Activated T-helper 1 cell treated with anti-CD3 and anti-CD28 coated beads, Interleukin-12 subunit alpha, Interleukin-12 subunit beta, Interleukin-2, Interleukin-4 antibody, amounts not matched to agents 30 ng/mL and 10 ng/mL and 1 ng/mL, durations not matched to agents 14 hours and 24 hours and 36 hours (primary cell): ENCODE measurements around the gene PPM1E. TPM values are rescaled to one million over a fixed set of nuclear protein-coding genes. Genes with fewer than 3 reads are reported as not detected.

Experiments
- DNase-seq: peaks from one replicate; pipeline ENCODE4 v3.0.0; 2021; ENCODE audit warnings: low spot score
- H3K27ac Mint-ChIP-seq: one replicate; pipeline ENCODE4 v1.8.0; 2021; ENCODE audit warnings: mild to moderate bottlenecking, mixed read lengths
- H3K27me3 Mint-ChIP-seq: one replicate; pipeline ENCODE4 v1.8.0; 2022; ENCODE audit warnings: mild to moderate bottlenecking, moderate library complexity, mixed read lengths; ENCODE audit not compliant: insufficient read depth
- H3K36me3 Mint-ChIP-seq: one replicate; pipeline ENCODE4 v1.8.0; 2021; ENCODE audit warnings: low read depth, mixed read lengths
- H3K4me1 Mint-ChIP-seq: one replicate; pipeline ENCODE4 v1.8.0; 2021; ENCODE audit warnings: low read depth, mixed read lengths
- H3K4me3 Mint-ChIP-seq: one replicate; pipeline ENCODE4 v1.8.0; 2021; ENCODE audit warnings: mild to moderate bottlenecking, moderate library complexity, mixed read lengths
- H3K9me3 Mint-ChIP-seq: one replicate; pipeline ENCODE4 v1.8.0; 2021; ENCODE audit warnings: mixed read lengths
- intact Hi-C: fragments of 100-400 bp; cut with micrococcal nuclease; formaldehyde crosslinking; loops from one replicate; pipeline ENCODE4 v1.15.1; 2024
- total RNA-seq: library from RNA; stranded (reverse); gene quantifications from 2 replicates; pipeline ENCODE4 v1.2.3, GENCODE V29; 2022

Gene PPM1E
- total RNA-seq, 1 donor from 2014 or later, result 0.03 TPM

DNA sequence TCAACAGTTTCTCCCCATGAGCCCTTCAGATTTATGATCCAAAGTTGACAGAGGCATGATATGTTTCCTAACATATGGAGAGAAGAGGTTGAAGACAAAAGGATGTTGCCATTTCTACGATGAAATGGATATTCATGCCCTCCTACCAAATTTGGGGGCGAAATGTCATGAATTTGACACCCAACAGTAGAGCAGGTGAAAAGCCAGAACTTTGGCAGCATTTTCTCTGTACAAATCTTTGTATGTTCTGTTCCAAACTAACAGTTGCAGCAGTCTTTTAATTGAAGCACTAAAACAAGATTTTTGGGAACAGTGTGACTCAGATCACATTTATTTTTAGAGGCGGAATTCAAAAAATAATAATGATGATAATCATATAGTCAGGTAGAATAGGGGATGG, 220.9 kb downstream of the PPM1E start:
- H3K36me3 Mint-ChIP-seq, result no peaks in the 10 kb centered on the region
- no peaks in the 10 kb centered on the region for H3K4me1 Mint-ChIP-seq
- no peak for DNase-seq
- no peaks in the 10 kb centered on the region for H3K9me3 Mint-ChIP-seq
- H3K27ac Mint-ChIP-seq, result no peak overlapping the region
- no peak overlapping the region for H3K4me3 Mint-ChIP-seq
- no peaks in the 10 kb centered on the region for H3K27me3 Mint-ChIP-seq
- intact Hi-C loops, result no loop called here

DNA sequence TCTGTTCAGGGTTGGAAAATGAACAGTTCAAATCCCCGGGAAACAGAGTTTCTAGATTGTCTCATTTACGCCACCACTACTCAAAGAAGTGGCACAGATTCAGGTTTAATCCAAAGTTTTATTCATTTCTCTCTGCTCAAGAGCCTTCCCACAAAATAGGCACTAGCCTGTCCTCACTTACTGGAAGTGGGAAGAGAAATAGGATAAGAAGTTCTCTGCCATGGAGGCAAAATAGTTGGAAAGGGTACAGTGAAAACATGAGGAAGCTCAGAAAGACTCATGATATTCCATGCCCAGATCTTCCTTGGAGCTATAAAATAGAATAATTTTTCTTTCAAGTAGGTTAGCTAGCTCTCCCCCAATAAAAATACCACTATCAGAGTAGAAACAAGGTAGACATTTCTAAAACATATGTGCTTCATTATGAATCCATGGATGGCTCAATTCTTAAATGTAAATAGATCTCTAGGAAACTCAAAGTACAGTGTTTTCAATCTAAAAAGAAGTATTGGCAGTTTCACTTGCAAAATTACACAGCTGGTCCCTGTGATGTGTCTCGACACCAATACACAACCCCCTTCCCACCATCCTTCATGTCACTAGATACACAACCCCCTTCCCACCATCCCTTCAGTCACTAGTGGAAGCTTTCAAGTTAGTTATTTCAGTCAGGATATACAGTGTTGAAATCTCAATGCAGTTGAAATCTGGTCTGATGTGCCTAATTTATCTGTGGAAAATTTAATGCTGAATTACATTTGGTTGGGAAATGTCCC, 225.2 kb downstream of the PPM1E start:
- H3K27me3 Mint-ChIP-seq, result no peaks in the 10 kb centered on the region
- no peak overlapping the region for H3K27ac Mint-ChIP-seq
- no peaks in the 10 kb centered on the region for H3K9me3 Mint-ChIP-seq
- intact Hi-C loops, result no loop called here
- H3K4me3 Mint-ChIP-seq, result no peak overlapping the region
- no peaks in the 10 kb centered on the region for H3K4me1 Mint-ChIP-seq
- peaks cover 2% of the 10 kb centered on the region for H3K36me3 Mint-ChIP-seq
- no peak for DNase-seq

- Mint-ChIP-seq H3K27me3 (no peaks in the 10 kb centered on the region), H3K9me3 (no peaks in the 10 kb centered on the region), H3K36me3 (peaks cover 2% of the 10 kb centered on the region), H3K4me3 (no peak overlapping the region), H3K27ac (no peak overlapping the region), H3K4me1 (no peaks in the 10 kb centered on the region)
- intact Hi-C loops, result no loop called here
- no peak for DNase-seq
Measured at GRCh38 chr17:58982626-58983025, 227.0 kb downstream of the PPM1E start.

DNA sequence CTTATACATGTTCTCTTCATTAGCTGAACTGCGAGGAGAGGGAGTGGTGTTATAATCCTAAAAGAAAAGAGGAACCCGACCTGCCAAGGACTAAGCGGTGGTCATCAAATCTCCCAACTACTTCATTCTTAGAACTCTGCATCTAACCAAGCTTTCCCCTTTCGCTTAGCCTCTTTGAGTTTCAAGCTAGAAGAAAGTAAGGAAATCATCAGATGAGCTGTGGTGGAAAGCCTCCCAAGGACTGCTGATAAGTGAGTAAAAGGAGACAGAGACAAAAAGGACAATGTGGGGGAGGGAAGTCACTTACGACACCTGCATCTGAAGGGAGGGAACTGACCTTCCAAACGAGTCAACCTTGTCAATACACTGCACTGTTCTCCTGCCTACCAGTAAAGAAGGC, 229.7 kb downstream of the PPM1E start:
- Mint-ChIP-seq H3K27ac (no peak overlapping the region), H3K4me3 (no peak overlapping the region), H3K36me3 (peaks cover 11% of the 10 kb centered on the region), H3K27me3 (no peaks in the 10 kb centered on the region), H3K9me3 (no peaks in the 10 kb centered on the region), H3K4me1 (no peaks in the 10 kb centered on the region)
- intact Hi-C loops, result no loop called here
- DNase-seq, result no peak

GRCh38 chr17:58985971-58986370, 230.3 kb downstream of the PPM1E start:
- Mint-ChIP-seq H3K27ac (no peak overlapping the region), H3K27me3 (no peaks in the 10 kb centered on the region), H3K9me3 (no peaks in the 10 kb centered on the region), H3K4me3 (no peak overlapping the region), H3K36me3 (peaks cover 11% of the 10 kb centered on the region), H3K4me1 (no peaks in the 10 kb centered on the region)
- no peak for DNase-seq
- intact Hi-C loops, result no loop called here

DNA sequence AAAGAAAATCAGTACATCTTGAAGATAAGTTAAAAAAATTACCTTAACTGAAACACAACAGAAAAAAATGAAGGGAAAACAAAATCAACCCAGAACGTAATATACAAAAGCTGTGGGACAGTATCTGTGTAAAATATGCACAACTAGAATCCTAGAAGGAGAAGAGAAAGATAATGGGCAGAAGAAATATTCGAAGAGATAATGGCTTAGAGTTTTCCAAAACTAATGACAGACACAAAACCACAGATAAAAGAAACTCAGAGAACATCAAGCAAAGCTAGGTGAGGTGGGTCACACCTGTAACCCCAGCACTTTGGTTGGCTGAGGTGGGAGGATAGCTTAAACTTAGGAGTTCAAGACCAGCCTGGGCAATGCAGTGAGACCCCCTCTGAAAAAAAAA, 234.0 kb downstream of the PPM1E start:
- no peaks in the 10 kb centered on the region for H3K9me3 Mint-ChIP-seq
- H3K27ac Mint-ChIP-seq, result no peak overlapping the region
- DNase-seq, result no peak
- H3K4me1 Mint-ChIP-seq, result peaks cover 5% of the 10 kb centered on the region
- peaks cover 15% of the 10 kb centered on the region for H3K36me3 Mint-ChIP-seq
- intact Hi-C loops, result no loop called here
- no peaks in the 10 kb centered on the region for H3K27me3 Mint-ChIP-seq
- H3K4me3 Mint-ChIP-seq, result no peak overlapping the region

DNA sequence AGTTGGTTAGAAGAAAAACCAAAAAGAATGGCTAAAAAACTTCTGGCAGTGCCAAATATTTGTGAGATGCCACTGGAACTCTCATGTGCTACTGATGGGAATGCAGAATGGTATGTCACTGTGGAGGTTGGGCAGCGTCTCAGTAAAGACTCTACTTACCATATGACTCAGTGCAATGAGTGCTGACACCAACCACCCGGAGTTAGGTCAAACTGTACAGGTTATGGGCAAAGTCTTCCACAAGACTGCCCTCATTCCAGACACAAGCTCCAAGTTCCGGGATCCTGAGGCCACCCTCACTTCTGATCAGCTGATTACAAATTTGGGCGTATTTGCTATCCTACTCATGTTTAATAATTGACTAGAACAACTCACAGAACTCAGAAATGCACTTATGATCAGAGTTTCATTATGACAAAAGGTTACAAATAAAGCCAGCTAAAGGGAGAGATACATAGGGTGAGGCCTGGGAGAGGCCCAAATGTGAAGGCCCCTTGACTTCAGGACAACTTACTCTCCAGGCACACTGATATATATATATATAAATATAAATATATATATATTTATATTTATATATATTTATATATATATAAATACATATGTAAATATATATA, 236.2 kb downstream of the PPM1E start:
- Mint-ChIP-seq H3K27ac (peak overlapping the region; percentile 8), H3K27me3 (no peaks in the 10 kb centered on the region), H3K4me1 (peaks cover 5% of the 10 kb centered on the region), H3K36me3 (peaks cover 19% of the 10 kb centered on the region), H3K4me3 (no peak overlapping the region), H3K9me3 (no peaks in the 10 kb centered on the region)
- intact Hi-C loops, result no loop called here
- no peak for DNase-seq

DNA sequence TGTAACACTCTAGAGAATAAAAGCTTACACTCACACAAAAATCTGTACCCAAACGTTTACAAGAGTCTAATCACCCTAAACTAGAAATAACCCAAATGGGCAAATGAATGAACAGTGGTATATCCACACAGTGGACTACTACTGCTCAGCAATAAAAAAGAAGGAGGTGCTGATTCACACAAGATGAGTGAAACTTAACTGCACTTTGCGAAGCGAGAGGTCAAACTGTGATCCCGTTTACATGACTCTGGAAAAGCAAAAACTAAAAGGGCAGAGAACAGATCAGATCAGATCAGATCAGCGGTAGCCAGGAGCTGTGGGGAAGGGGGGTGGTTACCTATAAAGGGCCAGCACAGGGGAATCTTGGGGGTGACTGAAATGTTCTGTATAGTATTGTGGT, 237.7 kb downstream of the PPM1E start:
- Mint-ChIP-seq H3K27ac (no peak overlapping the region), H3K4me1 (peaks cover 5% of the 10 kb centered on the region), H3K4me3 (no peak overlapping the region), H3K9me3 (no peaks in the 10 kb centered on the region), H3K27me3 (no peaks in the 10 kb centered on the region), H3K36me3 (peaks cover 26% of the 10 kb centered on the region)
- intact Hi-C loops, result no loop called here
- no peak for DNase-seq

GRCh38 chr17:58995247-58995940, 239.7 kb downstream of the PPM1E start:
- Mint-ChIP-seq H3K36me3 (peaks cover 33% of the 10 kb centered on the region), H3K4me1 (peaks cover 7% of the 10 kb centered on the region), H3K9me3 (no peaks in the 10 kb centered on the region), H3K4me3 (no peak overlapping the region), H3K27me3 (no peaks in the 10 kb centered on the region), H3K27ac (no peak overlapping the region)
- intact Hi-C loops, result no loop called here
- no peak for DNase-seq

DNA sequence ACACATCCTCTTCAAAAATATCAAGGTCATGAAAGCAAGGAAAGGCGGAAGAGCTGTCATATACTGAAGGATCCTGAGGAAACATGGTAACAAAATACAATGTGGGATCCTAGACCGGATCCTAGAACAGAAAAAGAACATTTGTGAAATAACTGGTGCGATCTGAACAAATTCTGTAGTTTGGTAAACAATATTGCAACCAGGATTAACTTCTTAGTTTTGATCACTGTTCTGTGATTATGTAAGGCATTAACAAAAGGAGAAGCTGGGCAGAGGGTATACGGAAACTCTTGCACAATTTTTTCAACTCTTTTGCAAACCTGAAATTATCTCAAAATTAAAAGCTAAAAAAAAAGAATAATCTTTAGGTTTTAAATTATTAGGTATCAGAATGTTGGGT, 241.3 kb downstream of the PPM1E start:
- Mint-ChIP-seq H3K9me3 (no peaks in the 10 kb centered on the region), H3K4me3 (no peak overlapping the region), H3K4me1 (peaks cover 17% of the 10 kb centered on the region), H3K27ac (peak overlapping the region; percentile 66), H3K27me3 (no peaks in the 10 kb centered on the region), H3K36me3 (peaks cover 39% of the 10 kb centered on the region)
- DNase-seq, result no peak
- intact Hi-C loops, result no loop called here

- intact Hi-C loops, result no loop called here
- Mint-ChIP-seq H3K9me3 (no peaks in the 10 kb centered on the region), H3K27ac (peak overlapping the region; percentile 8), H3K4me3 (no peak overlapping the region), H3K4me1 (peaks cover 16% of the 10 kb centered on the region), H3K27me3 (no peaks in the 10 kb centered on the region), H3K36me3 (peaks cover 39% of the 10 kb centered on the region)
- no peak for DNase-seq
Measured at GRCh38 chr17:58997756-58998553, 242.3 kb downstream of the PPM1E start.

DNA sequence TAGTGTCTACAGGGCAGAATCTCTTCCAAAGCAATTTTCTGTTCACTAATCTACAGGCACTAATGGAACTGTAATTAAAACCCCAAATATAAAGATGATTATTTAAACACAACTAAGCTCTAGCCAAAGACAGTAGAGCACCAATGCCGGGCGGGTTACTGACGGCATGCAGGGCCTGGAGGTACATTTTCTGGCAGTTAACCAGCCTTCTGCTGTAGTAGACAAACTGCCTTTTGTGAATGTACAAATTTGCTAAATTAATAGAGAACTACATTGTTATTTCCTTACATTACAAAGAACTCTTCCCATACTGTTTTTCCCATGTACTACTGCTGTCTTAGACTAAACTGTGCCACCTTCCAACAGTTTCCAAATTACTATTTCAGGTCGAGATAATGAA, 243.2 kb downstream of the PPM1E start:
- Mint-ChIP-seq H3K4me3 (no peak overlapping the region), H3K9me3 (no peaks in the 10 kb centered on the region), H3K4me1 (peaks cover 16% of the 10 kb centered on the region), H3K27me3 (no peaks in the 10 kb centered on the region), H3K27ac (peak overlapping the region; percentile 1), H3K36me3 (peaks cover 33% of the 10 kb centered on the region)
- intact Hi-C loops, result no loop called here
- DNase-seq, result no peak

DNA sequence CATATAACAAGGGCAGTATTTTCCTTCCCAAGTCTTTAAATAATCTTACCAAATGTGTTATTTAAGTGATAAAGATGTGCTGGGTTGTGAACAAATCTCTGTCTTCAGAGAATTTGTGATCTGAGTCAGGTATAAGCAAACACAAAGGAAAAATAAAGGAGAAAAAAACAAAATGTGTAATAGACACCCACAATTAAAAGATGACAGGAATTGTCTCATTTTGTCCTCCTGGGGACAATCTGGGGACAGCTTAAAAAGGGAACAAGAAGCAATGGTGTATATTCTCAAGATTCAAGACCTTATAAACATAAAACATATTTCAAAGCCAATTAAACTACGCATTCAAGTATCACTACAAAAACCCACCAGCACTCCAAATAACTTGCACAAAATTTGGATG, 243.8 kb downstream of the PPM1E start:
- Mint-ChIP-seq H3K4me3 (no peak overlapping the region), H3K36me3 (peaks cover 33% of the 10 kb centered on the region), H3K9me3 (no peaks in the 10 kb centered on the region), H3K27ac (no peak overlapping the region), H3K4me1 (peaks cover 16% of the 10 kb centered on the region), H3K27me3 (no peaks in the 10 kb centered on the region)
- DNase-seq, result no peak
- intact Hi-C loops, result no loop called here
